K562 (cell line): ENCODE measurements around the gene PRPSAP1. TPM values are rescaled to one million over a fixed set of nuclear protein-coding genes. Genes with fewer than 3 reads are reported as not detected.

Experiments
- BMI1 ChIP-seq: fragments of 150-350 bp; IDR thresholded peaks from 2 replicates; pipeline ENCODE4 v1.6.1; 2014; ENCODE audit warnings: low read length
- FOSL1 ChIP-seq: fragments of 200-800 bp; sonication (Bioruptor generic); conservative IDR thresholded peaks from 2 replicates; pipeline ENCODE4 v1.6.1; 2016; ENCODE audit warnings: missing genetic modification characterization, missing compliant biosample characterization
- GTF2F1 ChIP-seq: IDR thresholded peaks from 2 replicates; pipeline ENCODE4 v1.6.1; 2011; ENCODE audit warnings: low read depth, low read length, improper control_type of control experiment
- HCFC1 ChIP-seq: IDR thresholded peaks from 2 replicates; pipeline ENCODE4 v1.6.1; 2012; ENCODE audit warnings: low read depth, low read length, improper control_type of control experiment
- HDAC3 ChIP-seq: fragments of 450-650 bp; IDR thresholded peaks from 2 replicates; pipeline ENCODE4 v1.6.1; 2018; ENCODE audit warnings: borderline replicate concordance, mild to moderate bottlenecking, moderate library complexity; ENCODE audit not compliant: partially characterized antibody
- RBM34 ChIP-seq: fragments of 200-400 bp; formaldehyde crosslinking; IDR thresholded peaks from 2 replicates; pipeline ENCODE4 v1.6.1; 2018; ENCODE audit warnings: low read length, borderline replicate concordance; ENCODE audit not compliant: insufficient read depth
- SMARCB1 ChIP-seq: IDR thresholded peaks from 2 replicates; pipeline ENCODE4 v1.6.1; 2011; ENCODE audit warnings: improper control_type of control experiment, low read depth; ENCODE audit not compliant: insufficient read length
- ZNF121 ChIP-seq: sonication (generic); formaldehyde crosslinking; conservative IDR thresholded peaks from 2 replicates; pipeline ENCODE4 v1.8.0; 2022; ENCODE audit warnings: missing genetic modification reagents
- ZNF239 ChIP-seq: fragments of 250-450 bp; sonication (Bioruptor Pico); IDR thresholded peaks from 2 replicates; pipeline ENCODE4 v1.4.0; 2020; ENCODE audit warnings: mild to moderate bottlenecking
- ZNF76 ChIP-seq: fragments of 250-450 bp; sonication (Bioruptor Pico); IDR thresholded peaks from 2 replicates; pipeline ENCODE4 v1.4.0; 2020; ENCODE audit warnings: mild to moderate bottlenecking, moderate library complexity, borderline replicate concordance
- polyA plus RNA-seq, 8 experiments: library from polyadenylated mRNA; depleted of rRNA in 4 of 8; stranded (reverse) in 5 of 8; unstranded in 3 of 8; fragments of >200 nt; fragmentation: Nextera tagmentation in 2 of 8; fragmentation: Illumina TruSeq in 1 of 8; extraction: Ambion mirVana in 2 of 8; extraction: Trizol in 1 of 8; gene quantifications; 2 replicates each; pipeline versions ENCODE4 v1.2.1 to v1.2.3, GENCODE V29; 2011 to 2014; ENCODE audit warnings: inconsistent platforms in 1 of 8, missing spikeins in 1 of 8
- total RNA-seq, 7 experiments: library from RNA; depleted of rRNA in 6 of 7; stranded (reverse); fragments of >200 nt in 6 of 7; fragmentation: Illumina TruSeq in 2 of 7; extraction: Trizol in 2 of 7; gene quantifications; 2 replicates each; pipeline versions ENCODE4 v1.2.1 to v1.2.3, GENCODE V29; 2011 to 2021; ENCODE audit warnings: low replicate concordance in 1 of 7
- TF ChIP-seq, protein P1 (sequence below), 2 experiments: fragments of 450-650 bp in 1 of 2; sonication (generic) in 1 of 2; formaldehyde crosslinking in 1 of 2; IDR thresholded peaks; 2 replicates each; pipeline versions ENCODE4 v1.7.1 to v1.9.0; 2016 to 2022; ENCODE audit warnings: inconsistent platforms in 1 of 2, mild to moderate bottlenecking in 1 of 2, missing genetic modification reagents in 1 of 2
- TF ChIP-seq, protein P2 (sequence below): fragments of 450-650 bp; IDR thresholded peaks from 2 replicates; pipeline ENCODE4 v1.6.1; 2018; ENCODE audit warnings: mild to moderate bottlenecking, low read depth; ENCODE audit not compliant: partially characterized antibody
- TF ChIP-seq, protein P3 (sequence below), 3 experiments: IDR thresholded peaks in 2 of 3; conservative IDR thresholded peaks in 1 of 3; 2 replicates each; pipeline ENCODE4 v1.5.1; 2011 to 2012; ENCODE audit warnings: low read length in 3 of 3, mild to moderate bottlenecking in 3 of 3, control low read depth in 2 of 3, improper control_type of control experiment in 1 of 3, inconsistent platforms in 1 of 3, low read depth in 1 of 3, mixed read lengths in 1 of 3, moderate library complexity in 1 of 3; ENCODE audit not compliant: insufficient read depth in 2 of 3

Gene PRPSAP1
- total and polyA plus RNA-seq, 9 of the 15 experiments (the other 6 are each of a cell fraction or from before 2014, with no cell fraction given): 21.9 to 77.1 (median 40.8) TPM

DNA sequence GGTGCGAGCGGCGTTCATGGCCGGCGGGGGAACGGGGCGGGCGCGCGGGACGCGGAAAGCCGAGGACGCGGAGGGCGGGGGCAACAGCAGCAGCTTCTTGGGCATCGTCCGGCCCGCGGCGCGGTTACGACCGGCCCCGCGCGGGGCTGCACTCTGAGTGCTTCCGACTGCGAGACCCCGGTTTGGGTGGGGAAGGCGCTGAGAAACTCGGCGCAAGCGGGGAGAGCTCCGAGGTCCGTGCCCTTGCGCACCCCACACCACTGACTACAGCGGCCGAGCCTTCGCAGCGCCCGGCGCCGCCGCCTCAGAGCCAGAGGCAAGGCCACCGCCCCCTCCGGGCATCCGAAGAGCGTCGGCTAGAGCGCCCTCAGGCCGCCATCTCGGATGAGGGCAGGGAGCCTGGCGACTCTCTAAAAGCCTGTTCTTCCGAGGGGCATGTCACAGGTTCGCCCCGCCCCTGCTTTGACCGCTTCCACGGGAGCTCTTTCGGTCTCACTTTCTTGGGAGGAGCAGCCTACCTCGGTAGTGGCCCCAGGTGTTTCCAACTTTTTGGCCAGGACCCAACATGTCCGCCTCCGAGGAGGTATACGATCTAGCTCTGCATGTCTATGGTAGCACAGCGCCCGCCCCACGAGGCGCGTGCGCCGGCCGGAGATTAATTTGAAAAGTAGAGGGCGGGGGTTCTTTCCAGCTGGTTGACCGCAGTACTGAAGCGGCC, at the start of gene PRPSAP1 (continued):
- peak; percentile 45; the same call in 1 of the 2 replicates for TF ChIP-seq ZNF76 (CRISPR knock-in tag)
- TF ChIP-seq BMI1: no peak
- TF ChIP-seq RBM34: no peak
- peak; percentile 46 for TF ChIP-seq HDAC3
- TF ChIP-seq SMARCB1: no peak
- no peak for TF ChIP-seq GTF2F1
- TF ChIP-seq FOSL1 (tag): no peak
- TF ChIP-seq HCFC1: peak; percentile 87
- TF ChIP-seq, protein P1, sequence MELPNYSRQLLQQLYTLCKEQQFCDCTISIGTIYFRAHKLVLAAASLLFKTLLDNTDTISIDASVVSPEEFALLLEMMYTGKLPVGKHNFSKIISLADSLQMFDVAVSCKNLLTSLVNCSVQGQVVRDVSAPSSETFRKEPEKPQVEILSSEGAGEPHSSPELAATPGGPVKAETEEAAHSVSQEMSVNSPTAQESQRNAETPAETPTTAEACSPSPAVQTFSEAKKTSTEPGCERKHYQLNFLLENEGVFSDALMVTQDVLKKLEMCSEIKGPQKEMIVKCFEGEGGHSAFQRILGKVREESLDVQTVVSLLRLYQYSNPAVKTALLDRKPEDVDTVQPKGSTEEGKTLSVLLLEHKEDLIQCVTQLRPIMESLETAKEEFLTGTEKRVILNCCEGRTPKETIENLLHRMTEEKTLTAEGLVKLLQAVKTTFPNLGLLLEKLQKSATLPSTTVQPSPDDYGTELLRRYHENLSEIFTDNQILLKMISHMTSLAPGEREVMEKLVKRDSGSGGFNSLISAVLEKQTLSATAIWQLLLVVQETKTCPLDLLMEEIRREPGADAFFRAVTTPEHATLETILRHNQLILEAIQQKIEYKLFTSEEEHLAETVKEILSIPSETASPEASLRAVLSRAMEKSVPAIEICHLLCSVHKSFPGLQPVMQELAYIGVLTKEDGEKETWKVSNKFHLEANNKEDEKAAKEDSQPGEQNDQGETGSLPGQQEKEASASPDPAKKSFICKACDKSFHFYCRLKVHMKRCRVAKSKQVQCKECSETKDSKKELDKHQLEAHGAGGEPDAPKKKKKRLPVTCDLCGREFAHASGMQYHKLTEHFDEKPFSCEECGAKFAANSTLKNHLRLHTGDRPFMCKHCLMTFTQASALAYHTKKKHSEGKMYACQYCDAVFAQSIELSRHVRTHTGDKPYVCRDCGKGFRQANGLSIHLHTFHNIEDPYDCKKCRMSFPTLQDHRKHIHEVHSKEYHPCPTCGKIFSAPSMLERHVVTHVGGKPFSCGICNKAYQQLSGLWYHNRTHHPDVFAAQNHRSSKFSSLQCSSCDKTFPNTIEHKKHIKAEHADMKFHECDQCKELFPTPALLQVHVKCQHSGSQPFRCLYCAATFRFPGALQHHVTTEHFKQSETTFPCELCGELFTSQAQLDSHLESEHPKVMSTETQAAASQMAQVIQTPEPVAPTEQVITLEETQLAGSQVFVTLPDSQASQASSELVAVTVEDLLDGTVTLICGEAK (IDR thresholded peaks at IDR 0.05): no peak
- TF ChIP-seq, protein P1 (CRISPR knock-in tag; IDR thresholded peaks at IDR 0.05): no peak
- TF ChIP-seq, protein P2, sequence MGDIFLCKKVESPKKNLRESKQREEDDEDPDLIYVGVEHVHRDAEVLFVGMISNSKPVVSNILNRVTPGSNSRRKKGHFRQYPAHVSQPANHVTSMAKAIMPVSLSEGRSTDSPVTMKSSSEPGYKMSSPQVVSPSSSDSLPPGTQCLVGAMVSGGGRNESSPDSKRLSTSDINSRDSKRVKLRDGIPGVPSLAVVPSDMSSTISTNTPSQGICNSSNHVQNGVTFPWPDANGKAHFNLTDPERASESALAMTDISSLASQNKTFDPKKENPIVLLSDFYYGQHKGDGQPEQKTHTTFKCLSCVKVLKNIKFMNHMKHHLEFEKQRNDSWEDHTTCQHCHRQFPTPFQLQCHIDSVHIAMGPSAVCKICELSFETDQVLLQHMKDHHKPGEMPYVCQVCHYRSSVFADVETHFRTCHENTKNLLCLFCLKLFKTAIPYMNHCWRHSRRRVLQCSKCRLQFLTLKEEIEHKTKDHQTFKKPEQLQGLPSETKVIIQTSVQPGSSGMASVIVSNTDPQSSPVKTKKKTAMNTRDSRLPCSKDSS: no peak
- TF ChIP-seq ZNF121 (CRISPR knock-in tag): no peak
- peak; percentile 64; the same call in 1 of the 2 replicates for TF ChIP-seq ZNF239 (CRISPR knock-in tag)
- TF ChIP-seq, protein P3, sequence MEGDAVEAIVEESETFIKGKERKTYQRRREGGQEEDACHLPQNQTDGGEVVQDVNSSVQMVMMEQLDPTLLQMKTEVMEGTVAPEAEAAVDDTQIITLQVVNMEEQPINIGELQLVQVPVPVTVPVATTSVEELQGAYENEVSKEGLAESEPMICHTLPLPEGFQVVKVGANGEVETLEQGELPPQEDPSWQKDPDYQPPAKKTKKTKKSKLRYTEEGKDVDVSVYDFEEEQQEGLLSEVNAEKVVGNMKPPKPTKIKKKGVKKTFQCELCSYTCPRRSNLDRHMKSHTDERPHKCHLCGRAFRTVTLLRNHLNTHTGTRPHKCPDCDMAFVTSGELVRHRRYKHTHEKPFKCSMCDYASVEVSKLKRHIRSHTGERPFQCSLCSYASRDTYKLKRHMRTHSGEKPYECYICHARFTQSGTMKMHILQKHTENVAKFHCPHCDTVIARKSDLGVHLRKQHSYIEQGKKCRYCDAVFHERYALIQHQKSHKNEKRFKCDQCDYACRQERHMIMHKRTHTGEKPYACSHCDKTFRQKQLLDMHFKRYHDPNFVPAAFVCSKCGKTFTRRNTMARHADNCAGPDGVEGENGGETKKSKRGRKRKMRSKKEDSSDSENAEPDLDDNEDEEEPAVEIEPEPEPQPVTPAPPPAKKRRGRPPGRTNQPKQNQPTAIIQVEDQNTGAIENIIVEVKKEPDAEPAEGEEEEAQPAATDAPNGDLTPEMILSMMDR (IDR thresholded peaks at IDR 0.05 in 2 of 3, conservative IDR thresholded peaks at IDR 0.05 in 1 of 3; ENCODE audit: insufficient read depth in 2 of 3, low read depth in 1 of 3, low read length in 3 of 3): 0 out of 6 replicates have a peak, but pooled peaks of 1 of the 3 experiments have one; percentile 6
